ENCODE measurements around the gene BLOC1S4. TPM values are rescaled to one million over a fixed set of nuclear protein-coding genes. Genes with fewer than 3 reads are reported as not detected.

Gene BLOC1S4
- 19.8 and 25.3 TPM in 2 replicates for total RNA-seq

GRCh38 chr4:6716018-6716911 lies at the start of gene BLOC1S4:
TSS of gene BLOC1S4 (plus strand) at chr4:6716174. CDS start at chr4:6716210, 36 bp downstream.

GRCh38 chr4:6693231-6694176 lies 22.5 kb upstream of the BLOC1S4 start, which contains the start of gene S100P:
TSS of gene S100P (plus strand) at chr4:6693878. CDS start at chr4:6693933, 55 bp downstream.

GRCh38 chr4:6709230-6710114 lies 6.5 kb upstream of the BLOC1S4 start, which contains the start of gene MRFAP1L1:
TSS of gene MRFAP1L1 (minus strand) at chr4:6709865. CDS start at chr4:6709629, 236 bp downstream.

Other genes with a start within 250 kb of the BLOC1S4 start
- gene PPP2R2C, start 243.6 kb upstream of the BLOC1S4 start, total RNA-seq = 0.16 and 0.80 TPM in 2 replicates
- gene MAN2B2, start 141.0 kb upstream of the BLOC1S4 start, total RNA-seq = 12.8 and 19.5 TPM in 2 replicates
- gene MRFAP1, start 75.5 kb upstream of the BLOC1S4 start, total RNA-seq = 158 and 229 TPM in 2 replicates
- gene S100P, start 22.3 kb upstream of the BLOC1S4 start, total RNA-seq = 0.23 TPM in 1 of 2 replicates, not detected in the other
- gene MRFAP1L1, start 6.3 kb upstream of the BLOC1S4 start, total RNA-seq = 32.1 and 35.7 TPM in 2 replicates
- 8.4 and 9.4 TPM in 2 replicates for gene KIAA0232, start 66.6 kb downstream of the BLOC1S4 start, total RNA-seq
- 56.2 and 86.9 TPM in 2 replicates for gene TBC1D14, start 193.7 kb downstream of the BLOC1S4 start, total RNA-seq

Measured in hair follicular keratinocyte (primary cell).